Ascending aorta (tissue), 2 donors: ENCODE measurements around the gene DNAJC5. TPM values are rescaled to one million over a fixed set of nuclear protein-coding genes. Genes with fewer than 3 reads are reported as not detected.
"Not testable (repeated sequence)": the region's sequence is repeated elsewhere in the genome, so short reads cannot be mapped to it uniquely, and the experiment has no call there.

Source experiments
- DNase-seq, 2 donors: peaks; one replicate each; pipeline ENCODE4 v3.0.0-alpha.2; 2019; ENCODE audit warnings: low spot score in 2 of 2
- H3K27ac ChIP-seq, 2 donors: fragments of 200-600 bp; sonication (generic); one replicate each; pipeline ENCODE4 v1.5.1; 2016 to 2017; ENCODE audit warnings: mild to moderate bottlenecking in 1 of 2
- H3K27me3 ChIP-seq: fragments of 200-600 bp; sonication (generic); one replicate; pipeline ENCODE4 v1.5.1; 2017
- H3K36me3 ChIP-seq, 2 donors: fragments of 200-600 bp; sonication (generic); one replicate each; pipeline ENCODE4 v1.5.1; 2016
- H3K4me1 ChIP-seq, 2 donors: fragments of 200-600 bp; sonication (generic); one replicate each; pipeline ENCODE4 v1.5.1; 2016 to 2017; ENCODE audit warnings: mild to moderate bottlenecking in 1 of 2
- H3K4me3 ChIP-seq, 2 donors: fragments of 200-600 bp; sonication (generic); one replicate each; pipeline ENCODE4 v1.5.1; 2016 to 2017; ENCODE audit warnings: mild to moderate bottlenecking in 1 of 2
- H3K9me3 ChIP-seq, 2 donors: fragments of 200-600 bp; sonication (generic); one replicate each; pipeline ENCODE4 v1.5.1; 2016
- CTCF ChIP-seq, 3 experiments: fragments of 200-600 bp in 2 of 3; fragments of 450-650 bp in 1 of 3; sonication (generic) in 2 of 3; IDR thresholded peaks; one replicate each; pipeline ENCODE4 v1.5.1; 2016 to 2019; ENCODE audit warnings: antibody characterized with exemption in 3 of 3, mild to moderate bottlenecking in 1 of 3, moderate library complexity in 1 of 3
- intact Hi-C: fragments of 100-400 bp; cut with DNase I; formaldehyde crosslinking; loops from one replicate; pipeline ENCODE4 v1.15.1; 2023
- total RNA-seq: library from RNA; depleted of rRNA; stranded (reverse); fragments of >200 nt; gene quantifications from one replicate; pipeline ENCODE4 v1.1.0, GENCODE V29; 2016

DNAJC5 gene
- total RNA-seq, 1 donor from 2014 or later: 42.9 TPM

GRCh38 chr20:63919130-63919529 is 24.2 kb downstream of the DNAJC5 start:
- TF ChIP-seq CTCF (IDR thresholded peaks at IDR 0.05): no peak
- H3K27ac ChIP-seq: no peak overlapping the region
- H3K9me3 ChIP-seq: no peaks in the 10 kb centered on the region
- no peak for DNase-seq
- no peaks in the 10 kb centered on the region for H3K4me1 ChIP-seq
- H3K4me3 ChIP-seq: no peak overlapping the region
- H3K27me3 ChIP-seq: no peaks in the 10 kb centered on the region
- peaks cover 0 to 8% of the 10 kb centered on the region in 2 donors for H3K36me3 ChIP-seq
- intact Hi-C loops: no loop called here

- DNase-seq: no peak
- H3K4me1 ChIP-seq: peaks cover 0 to 5% of the 10 kb centered on the region in 2 donors
- no peaks in the 10 kb centered on the region for H3K27me3 ChIP-seq
- no peak for TF ChIP-seq CTCF (IDR thresholded peaks at IDR 0.05)
- H3K4me3 ChIP-seq: no peak overlapping the region
- intact Hi-C loops: no loop called here
- no peaks in the 10 kb centered on the region for H3K9me3 ChIP-seq
- H3K27ac ChIP-seq: no peak overlapping the region
- peaks cover 0 to 8% of the 10 kb centered on the region in 2 donors for H3K36me3 ChIP-seq
Observed at GRCh38 chr20:63920226-63920625, 25.3 kb downstream of the DNAJC5 start.

- no peak overlapping the region for H3K4me3 ChIP-seq
- intact Hi-C loops: no loop called here
- H3K27me3 ChIP-seq: no peaks in the 10 kb centered on the region
- H3K36me3 ChIP-seq: peaks cover 8 to 12% of the 10 kb centered on the region in 2 donors
- no peak overlapping the region for H3K27ac ChIP-seq
- TF ChIP-seq CTCF (IDR thresholded peaks at IDR 0.05): no peak
- H3K4me1 ChIP-seq: peaks cover 0 to 5% of the 10 kb centered on the region in 2 donors
- H3K9me3 ChIP-seq: no peaks in the 10 kb centered on the region
- no peak for DNase-seq
Observed at GRCh38 chr20:63923651-63924050, 28.7 kb downstream of the DNAJC5 start.

- DNase-seq: no peak
- Histone ChIP-seq H3K4me3 (no peak overlapping the region), H3K9me3 (no peaks in the 10 kb centered on the region), H3K27ac (no peak overlapping the region), H3K27me3 (no peaks in the 10 kb centered on the region), H3K36me3 (peaks cover 14 to 18% of the 10 kb centered on the region in 2 donors), H3K4me1 (peaks cover 0 to 5% of the 10 kb centered on the region in 2 donors)
- TF ChIP-seq CTCF (IDR thresholded peaks at IDR 0.05): no peak
- intact Hi-C loops: no loop called here
Observed at GRCh38 chr20:63924241-63924640, 29.3 kb downstream of the DNAJC5 start.

- DNase-seq: no peak
- H3K27me3 ChIP-seq: no peaks in the 10 kb centered on the region
- no peak for TF ChIP-seq CTCF (IDR thresholded peaks at IDR 0.05)
- no peak overlapping the region for H3K27ac ChIP-seq
- intact Hi-C loops: no loop called here
- H3K36me3 ChIP-seq: peaks cover 35 to 38% of the 10 kb centered on the region in 2 donors
- no peaks in the 10 kb centered on the region for H3K9me3 ChIP-seq
- no peak overlapping the region for H3K4me3 ChIP-seq
- peaks cover 0 to 5% of the 10 kb centered on the region in 2 donors for H3K4me1 ChIP-seq
Observed at GRCh38 chr20:63926298-63926697, 31.4 kb downstream of the DNAJC5 start.

GRCh38 chr20:63929071-63929470 is 34.1 kb downstream of the DNAJC5 start:
- no peak for DNase-seq
- H3K9me3 ChIP-seq: no peaks in the 10 kb centered on the region
- TF ChIP-seq CTCF (IDR thresholded peaks at IDR 0.05): no peak
- peaks cover 0 to 5% of the 10 kb centered on the region in 2 donors for H3K4me1 ChIP-seq
- H3K27me3 ChIP-seq: no peaks in the 10 kb centered on the region
- no peak overlapping the region for H3K4me3 ChIP-seq
- no peak overlapping the region for H3K27ac ChIP-seq
- intact Hi-C loops: no loop called here
- H3K36me3 ChIP-seq: peaks cover 53 to 54% of the 10 kb centered on the region in 2 donors

GRCh38 chr20:63929473-63929883 is 34.6 kb downstream of the DNAJC5 start:
- DNase-seq, H3K9me3 ChIP-seq, H3K4me1 ChIP-seq, intact Hi-C loops, H3K4me3 ChIP-seq, H3K27ac ChIP-seq, H3K27me3 ChIP-seq: not testable (repeated sequence)
- peaks cover 53 to 54% of the 10 kb centered on the region in 2 donors for H3K36me3 ChIP-seq
